NT2/D1 (cell line): ENCODE results near the gene FBXW8.

Experiments
- SUZ12 ChIP-seq: IDR thresholded peaks from 2 replicates; pipeline ENCODE4 v1.6.1; 2011; ENCODE audit not compliant: insufficient read length, insufficient read depth; ENCODE audit errors: extremely low read depth
- YY1 ChIP-seq: IDR thresholded peaks from 2 replicates; pipeline ENCODE4 v1.6.1; 2011; ENCODE audit not compliant: insufficient read length, insufficient read depth
- ZNF274 ChIP-seq: IDR thresholded peaks from 2 replicates; pipeline ENCODE4 v1.6.1; 2011; ENCODE audit warnings: mild to moderate bottlenecking, low read depth, low read length

GRCh38 chr12:116931665-116932064 is 20.9 kb downstream of the FBXW8 start:
- TF ChIP-seq YY1: no peak
- TF ChIP-seq SUZ12: no peak
- TF ChIP-seq ZNF274: no peak
